Effector CD4-positive, alpha-beta T cell (primary cell): ENCODE measurements around the gene PLOD3.

ENCODE experiments used
- DNase-seq: peaks from one replicate; pipeline ENCODE4 v3.0.0-alpha.2; 2020

The PLOD3 gene

GRCh38 chr7:101238226-101239182 is 21.1 kb upstream of the PLOD3 start:
- DNase-seq, result no peak

GRCh38 chr7:101237206-101238067 is 20.1 kb upstream of the PLOD3 start, which contains the start of gene CLDN15:
TSS of gene CLDN15 (minus strand) at chr7:101237802. CDS start at chr7:101237581, 221 bp downstream.
- no peak for DNase-seq

GRCh38 chr7:101236292-101236835 is 19.0 kb upstream of the PLOD3 start:
- no peak for DNase-seq

- DNase-seq, result no peak
Observed at GRCh38 chr7:101235522-101235921, 18.1 kb upstream of the PLOD3 start.

GRCh38 chr7:101235050-101235449 is 17.7 kb upstream of the PLOD3 start:
- DNase-seq, result no peak

GRCh38 chr7:101234636-101235035 is 17.3 kb upstream of the PLOD3 start:
- no peak for DNase-seq

- DNase-seq, result no peak
Observed at GRCh38 chr7:101233907-101234547, 16.6 kb upstream of the PLOD3 start.

- no peak for DNase-seq
Observed at GRCh38 chr7:101232141-101232850, 14.9 kb upstream of the PLOD3 start.

GRCh38 chr7:101231644-101232043 is 14.3 kb upstream of the PLOD3 start:
- no peak for DNase-seq

- no peak for DNase-seq
Observed at GRCh38 chr7:101226721-101227120, 9.3 kb upstream of the PLOD3 start.

- no peak for DNase-seq
Observed at GRCh38 chr7:101225650-101226049, 8.3 kb upstream of the PLOD3 start.

- no peak for DNase-seq
Observed at GRCh38 chr7:101223528-101223927, 6.1 kb upstream of the PLOD3 start.

GRCh38 chr7:101222275-101222830 is 5.0 kb upstream of the PLOD3 start:
- no peak for DNase-seq

- no peak for DNase-seq
Observed at GRCh38 chr7:101220295-101220694, 2.9 kb upstream of the PLOD3 start.

GRCh38 chr7:101218236-101219125 is 1.1 kb upstream of the PLOD3 start:
- no peak for DNase-seq

GRCh38 chr7:101216860-101217387 is 457 bp downstream of the PLOD3 start:
- no peak for DNase-seq

- DNase-seq, result no peak
Observed at GRCh38 chr7:101216001-101216859, 1.2 kb downstream of the PLOD3 start.

- no peak for DNase-seq
Observed at GRCh38 chr7:101212014-101212413, 5.4 kb downstream of the PLOD3 start.

GRCh38 chr7:101211501-101211900 is 5.9 kb downstream of the PLOD3 start:
- DNase-seq, result no peak
